ENCODE results near the gene NLK.
A peak's percentile ranks its signal among the peaks of the same experiment; 100 is the strongest.
"Not testable (repeated sequence)": the region's sequence is repeated elsewhere in the genome, so short reads cannot be mapped to it uniquely, and the experiment has no call there.

NLK gene

GRCh38 chr17:28236033-28236653 is 193.7 kb downstream of the NLK start:
- DNase-seq = peak; percentile 57

- DNase-seq = peak; percentile 41
Observed at GRCh38 chr17:28238547-28239270, 196.2 kb downstream of the NLK start.

DNA sequence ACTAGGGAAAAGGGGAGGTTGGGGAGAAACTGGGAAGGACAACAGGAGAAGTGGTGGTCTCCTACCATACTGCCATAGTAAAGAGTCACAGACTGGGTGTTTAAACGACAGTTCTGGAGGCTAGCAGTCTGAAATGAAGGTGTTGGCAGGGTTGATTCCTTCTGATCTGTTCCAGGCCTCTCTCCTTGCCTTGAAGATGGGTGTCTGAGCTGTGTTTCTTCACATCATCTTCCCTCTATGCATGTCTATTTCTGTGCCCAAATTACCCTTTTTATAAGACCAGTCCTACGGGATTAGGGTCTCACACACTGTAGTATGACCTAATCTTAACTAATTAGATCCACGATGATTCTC is 196.8 kb downstream of the NLK start:
- DNase-seq = no peak

DNA sequence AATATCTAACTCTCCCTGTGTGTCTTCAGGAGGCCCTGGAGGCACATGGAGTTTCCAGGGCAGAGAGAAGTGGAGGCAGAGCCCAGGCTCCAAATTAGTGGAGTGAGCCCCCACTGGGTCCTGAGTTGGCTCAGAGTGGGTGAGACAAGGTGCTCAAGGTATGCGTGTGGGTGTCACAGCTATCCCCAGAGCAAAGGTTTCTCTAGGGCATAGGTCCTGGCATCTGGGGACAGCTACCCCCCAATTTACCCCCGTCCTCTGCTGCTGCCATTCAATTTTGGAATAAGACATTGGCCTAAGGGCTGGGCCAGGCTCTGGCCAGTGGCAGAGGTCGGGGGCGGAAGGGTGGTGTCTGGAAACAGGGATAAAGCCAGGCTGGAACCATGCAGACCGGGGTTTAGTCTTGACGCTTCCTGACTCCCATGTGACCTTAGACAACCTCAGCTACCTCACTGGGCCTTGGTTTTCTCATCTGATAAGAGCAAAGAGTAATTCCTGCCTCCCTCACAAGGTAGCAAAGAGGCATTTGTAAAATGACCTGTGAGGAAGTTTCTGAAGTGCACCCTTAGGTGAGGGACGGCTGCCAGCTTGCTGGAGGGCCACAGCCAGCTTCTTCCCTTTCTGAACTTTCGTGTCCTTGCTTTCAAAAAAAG is 198.3 kb downstream of the NLK start:
- DNase-seq = no peak

DNA sequence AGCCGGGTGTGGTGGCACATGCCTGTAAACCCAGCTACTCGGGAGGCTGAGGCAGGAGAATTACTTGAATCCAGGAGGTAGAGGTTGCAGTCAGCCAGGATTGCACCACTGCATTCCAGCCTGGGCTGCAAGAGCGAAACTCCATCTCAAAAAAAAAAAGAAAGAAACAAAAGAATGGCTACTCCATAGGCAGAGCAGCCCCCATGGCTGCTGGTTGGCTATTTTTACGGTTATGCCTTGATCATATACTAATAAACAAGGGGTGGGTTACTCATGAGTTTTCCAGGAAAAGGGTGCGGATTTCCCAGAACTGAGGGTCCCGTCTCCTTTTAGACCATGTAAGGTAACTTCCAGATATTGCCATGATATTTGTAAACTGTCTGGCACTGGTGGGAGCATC is 200.3 kb downstream of the NLK start:
- no peak for DNase-seq

DNA sequence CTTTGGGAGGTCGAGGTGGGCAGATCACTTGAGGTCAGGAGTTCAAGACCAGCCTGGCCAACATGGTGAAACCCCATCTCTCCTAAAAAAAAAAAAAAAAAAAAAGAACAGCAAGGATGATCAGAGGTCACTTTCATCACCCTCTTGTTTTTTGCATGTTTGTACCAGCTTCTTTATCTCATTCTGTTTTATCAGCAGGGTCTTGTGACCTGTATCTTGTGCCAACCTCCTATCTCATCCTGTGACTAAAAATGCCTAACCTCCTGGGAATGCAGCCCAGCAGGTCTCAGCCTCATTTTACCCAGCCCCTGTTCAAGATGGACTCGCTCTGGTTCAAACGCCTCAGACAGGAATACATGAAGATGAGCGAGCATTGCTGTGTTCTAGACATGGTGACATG is 200.8 kb downstream of the NLK start:
- not testable (repeated sequence) for DNase-seq

- DNase-seq = no peak
Observed at GRCh38 chr17:28244446-28244845, 202.0 kb downstream of the NLK start.

Data from hematopoietic multipotent progenitor cell treated with erythropoietin and hydrocortisone succinate and interleukin-3 and kit ligand, for 4 days (in vitro differentiated cells).